K562 (cell line): ENCODE results near the gene TRAPPC4. TPM values are rescaled to one million over a fixed set of nuclear protein-coding genes. Genes with fewer than 3 reads are reported as not detected.

Experiments used
- ATF7 ChIP-seq: fragments of 450-650 bp; IDR thresholded peaks from 2 replicates; pipeline ENCODE4 v1.7.1; 2014; ENCODE audit warnings: mild to moderate bottlenecking, moderate library complexity
- MLLT1 ChIP-seq, 2 experiments: fragments of 450-650 bp; IDR thresholded peaks; 2 replicates each; pipeline ENCODE4 v1.6.1; 2016
- PKNOX1 ChIP-seq: fragments of 450-650 bp; IDR thresholded peaks from 2 replicates; pipeline ENCODE4 v1.6.1; 2016
- POLR2B ChIP-seq: fragments of 450-650 bp; IDR thresholded peaks from 2 replicates; pipeline ENCODE4 v1.6.1; 2018; ENCODE audit warnings: low read depth; ENCODE audit not compliant: partially characterized antibody
- SFPQ ChIP-seq: fragments of 200-400 bp; formaldehyde crosslinking; IDR thresholded peaks from 2 replicates; pipeline ENCODE4 v1.6.1; 2017; ENCODE audit warnings: mild to moderate bottlenecking, low read depth, low read length, moderate library complexity
- SIX5 ChIP-seq, 2 experiments: IDR thresholded peaks; 2 replicates each; pipeline ENCODE4 v1.6.1; 2011; ENCODE audit warnings: low read length in 2 of 2, borderline replicate concordance in 1 of 2, low read depth in 1 of 2, mild to moderate bottlenecking in 1 of 2, moderate library complexity in 1 of 2; ENCODE audit not compliant: insufficient read depth in 1 of 2
- TAF9B ChIP-seq: fragments of 450-650 bp; IDR thresholded peaks from 2 replicates; pipeline ENCODE4 v1.6.1; 2018; ENCODE audit warnings: mild to moderate bottlenecking; ENCODE audit not compliant: partially characterized antibody
- ZBTB40 ChIP-seq, 2 experiments: fragments of 450-650 bp in 1 of 2; sonication (generic) in 1 of 2; formaldehyde crosslinking in 1 of 2; IDR thresholded peaks; 2 replicates each; pipeline versions ENCODE4 v1.7.1 to v1.9.0; 2016 to 2022; ENCODE audit warnings: inconsistent platforms in 1 of 2, mild to moderate bottlenecking in 1 of 2, missing genetic modification reagents in 1 of 2
- ZNF274 ChIP-seq: IDR thresholded peaks from 2 replicates; pipeline ENCODE4 v1.6.1; 2011; ENCODE audit warnings: low read depth, mild to moderate bottlenecking, low read length, moderate library complexity, borderline replicate concordance
- ZNF444 ChIP-seq: fragments of 250-450 bp; sonication (Bioruptor Pico); IDR thresholded peaks from 2 replicates; pipeline ENCODE4 v1.4.0; 2020; ENCODE audit warnings: mild to moderate bottlenecking, moderate library complexity
- polyA plus RNA-seq, 8 experiments: library from polyadenylated mRNA; depleted of rRNA in 4 of 8; stranded (reverse) in 5 of 8; unstranded in 3 of 8; fragments of >200 nt; fragmentation: Nextera tagmentation in 2 of 8; fragmentation: Illumina TruSeq in 1 of 8; extraction: Ambion mirVana in 2 of 8; extraction: Trizol in 1 of 8; gene quantifications; 2 replicates each; pipeline versions ENCODE4 v1.2.1 to v1.2.3, GENCODE V29; 2011 to 2014; ENCODE audit warnings: inconsistent platforms in 1 of 8, missing spikeins in 1 of 8
- total RNA-seq, 7 experiments: library from RNA; depleted of rRNA in 6 of 7; stranded (reverse); fragments of >200 nt in 6 of 7; fragmentation: Illumina TruSeq in 2 of 7; extraction: Trizol in 2 of 7; gene quantifications; 2 replicates each; pipeline versions ENCODE4 v1.2.1 to v1.2.3, GENCODE V29; 2011 to 2021; ENCODE audit warnings: low replicate concordance in 1 of 7

The TRAPPC4 gene
- total and polyA plus RNA-seq, 9 of the 15 experiments (the other 6 are each of a cell fraction or from before 2014, with no cell fraction given) = 121 to 524 (median 142) TPM

GRCh38 chr11:119018074-119018938 lies at the start of gene TRAPPC4, which contains the start of gene RPS25 (continued):
- TF ChIP-seq ZBTB40 (IDR thresholded peaks at IDR 0.05) (peak; percentile 99), ZBTB40 (CRISPR knock-in tag; IDR thresholded peaks at IDR 0.05) (no peak), PKNOX1 (peak; percentile 74), MLLT1 (IDR thresholded peaks at IDR 0.05) (peak in 1 of 2 experiments; percentile 30; a peak in 1 of 4 replicates), SFPQ (no peak), TAF9B (peak; percentile 88), ZNF274 (no peak), SIX5 (IDR thresholded peaks at IDR 0.05; ENCODE audit: borderline replicate concordance in 1 of 2, insufficient read depth in 1 of 2, low read depth in 1 of 2, low read length in 2 of 2) (peak; percentile 39 to 54; a peak in 3 of 4 replicates), ATF7 (peak; percentile 77), ZNF444 (no peak), POLR2B (peak; percentile 91)
